NCI-H2107 treated with DMSO at 0.1 percent for 48 hours (cell line): ENCODE measurements around the gene PKP2.

Source experiments
- DNase-seq: peaks from one replicate; lab custom pipeline; 2025; ENCODE audit not compliant: unreplicated experiment; lab: John Stamatoyannopoulos, UW

Gene PKP2

GRCh38 chr12:32896432-32897280, at the start of gene PKP2:
PKP2 (minus strand) TSS chr12:32896777; CDS start chr12:32896731, 46 bp downstream.
- no peak for DNase-seq

GRCh38 chr12:32944195-32944594, 47.6 kb upstream of the PKP2 start:
- no peak for DNase-seq

GRCh38 chr12:32939801-32940200, 43.2 kb upstream of the PKP2 start:
- no peak for DNase-seq

- no peak for DNase-seq
Observed at GRCh38 chr12:32926963-32927362, 30.4 kb upstream of the PKP2 start.

- DNase-seq: no peak
Observed at GRCh38 chr12:32926356-32926755, 29.8 kb upstream of the PKP2 start.

DNA sequence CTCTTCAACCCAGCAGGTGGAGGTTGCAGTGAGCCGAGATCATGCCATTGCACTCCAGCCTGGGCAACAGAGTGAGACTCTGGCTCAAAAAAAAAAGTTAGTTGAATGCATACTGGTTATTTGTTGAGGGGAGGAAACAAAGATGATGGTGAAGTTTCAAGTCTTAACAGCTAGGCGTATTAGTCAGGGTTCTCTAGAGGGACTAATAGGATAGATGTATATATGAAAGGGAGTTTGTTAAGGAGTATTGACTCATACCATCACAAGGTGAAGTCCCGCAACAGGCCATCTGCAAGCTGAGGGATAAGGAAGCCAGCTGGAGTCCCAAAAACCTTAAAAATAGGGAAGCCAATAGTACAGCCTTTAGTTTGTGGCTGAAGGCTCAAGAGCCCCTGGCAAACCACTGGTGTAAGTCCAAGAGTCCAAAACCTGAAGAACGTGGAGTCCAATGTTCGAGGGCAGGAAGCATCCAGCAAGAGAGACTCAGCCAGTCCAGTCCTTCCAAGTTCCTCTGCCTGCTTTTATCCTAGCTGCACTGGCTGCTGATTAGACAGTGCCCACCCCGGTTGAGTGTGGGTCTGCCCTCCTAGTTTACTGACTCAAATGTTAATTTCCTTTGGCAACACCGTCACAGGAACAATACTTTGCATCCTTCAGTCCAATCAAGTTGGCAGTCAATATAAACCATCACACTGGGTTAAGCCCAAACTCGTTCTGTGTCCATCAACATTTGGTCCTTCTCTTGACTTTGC, 26.1 kb upstream of the PKP2 start:
- DNase-seq: no peak

GRCh38 chr12:32921397-32921796, 24.8 kb upstream of the PKP2 start:
- no peak for DNase-seq

GRCh38 chr12:32920506-32921085, 24.0 kb upstream of the PKP2 start:
- no peak for DNase-seq

DNA sequence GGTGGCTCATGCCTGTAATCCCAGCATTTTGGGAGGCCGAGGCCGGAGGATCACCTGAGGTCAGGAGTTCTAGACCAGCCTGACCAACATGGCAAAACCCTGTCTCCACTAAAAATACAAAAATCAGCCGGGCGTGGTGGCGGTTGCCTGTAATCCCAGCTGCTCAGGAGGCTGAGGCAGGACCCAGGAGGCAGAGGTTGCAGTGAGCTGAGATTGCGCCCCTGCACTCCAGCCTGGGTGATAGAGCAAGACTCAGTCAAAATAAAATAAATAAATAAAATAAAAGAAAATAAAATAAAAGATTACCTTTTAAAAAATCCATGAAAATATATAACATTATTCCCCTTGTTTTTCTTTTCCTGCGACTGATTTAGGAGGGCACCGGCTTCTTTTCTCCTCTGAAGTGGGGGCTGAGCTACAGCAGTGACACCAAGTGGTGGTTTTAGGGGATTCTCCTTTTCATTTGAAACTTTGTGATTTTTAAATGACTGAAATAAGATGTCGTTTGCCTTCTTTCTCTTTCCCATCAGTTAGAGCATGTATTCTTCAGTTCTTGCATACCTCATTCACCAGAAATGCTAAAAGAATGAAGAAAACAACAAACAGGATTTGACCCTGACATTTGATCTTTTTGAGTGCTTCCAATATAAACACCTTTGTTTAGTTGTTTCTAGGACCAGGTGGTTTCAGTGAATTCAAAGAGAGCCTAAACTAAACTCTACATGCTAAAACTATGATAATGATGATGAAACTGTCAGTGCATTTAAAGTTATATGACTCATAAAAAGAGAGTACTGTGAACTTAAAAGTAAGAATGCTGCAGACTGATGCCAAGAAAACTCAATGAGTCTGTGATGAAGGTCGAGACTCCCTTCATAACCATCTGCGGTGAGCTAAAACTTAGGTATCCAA, 22.6 kb upstream of the PKP2 start:
- peak; percentile 56 for DNase-seq

GRCh38 chr12:32917094-32917611, 20.6 kb upstream of the PKP2 start:
- no peak for DNase-seq

DNA sequence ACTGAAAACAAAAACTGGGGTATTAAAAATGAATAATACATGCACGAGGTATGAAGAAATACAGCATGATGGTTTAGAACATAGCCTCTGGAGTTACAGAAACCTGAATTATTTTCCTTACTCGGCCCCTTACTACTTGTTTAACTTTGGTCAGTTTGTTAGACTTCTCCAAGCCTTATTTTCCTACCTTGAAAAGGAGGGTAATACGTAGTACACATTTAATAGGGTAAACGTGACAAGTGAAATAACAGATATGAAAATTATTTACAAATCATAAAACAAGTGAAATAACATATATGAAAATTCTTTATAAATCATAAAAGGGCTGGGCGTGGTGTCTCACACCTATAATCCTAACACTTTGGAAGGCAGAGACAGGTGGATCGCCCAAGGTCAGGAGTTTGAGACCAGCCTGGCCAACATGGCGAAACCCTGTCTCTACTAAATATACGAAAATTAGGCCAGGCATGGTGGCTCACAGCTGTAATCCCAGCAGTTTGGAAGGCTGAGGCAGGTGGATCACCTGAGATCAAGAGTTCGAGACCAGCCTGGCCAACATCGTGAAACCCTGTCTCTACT, 11.4 kb upstream of the PKP2 start:
- DNase-seq: no peak

- no peak for DNase-seq
Observed at GRCh38 chr12:32907166-32907565, 10.6 kb upstream of the PKP2 start.

- DNase-seq: no peak
Observed at GRCh38 chr12:32906399-32907165, 10.0 kb upstream of the PKP2 start.

DNA sequence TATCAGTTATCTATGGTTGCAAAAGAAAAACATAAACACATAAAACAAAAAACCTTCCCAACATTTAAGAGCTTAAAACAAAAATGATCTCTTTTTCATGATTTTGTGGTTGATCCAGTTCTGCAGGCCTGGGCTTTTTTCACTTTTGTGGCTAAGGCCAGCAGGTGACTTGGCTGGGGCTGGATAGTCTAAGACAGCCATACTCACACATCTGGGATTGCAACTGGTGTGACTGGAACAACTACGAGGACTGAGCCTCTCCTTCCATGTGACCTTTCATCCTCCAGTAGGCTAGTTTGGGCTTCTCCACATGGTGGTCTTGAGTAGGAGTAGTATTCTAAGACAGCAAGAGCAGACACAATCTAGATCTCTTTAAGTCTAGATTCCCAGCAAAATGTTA, 7.2 kb upstream of the PKP2 start:
- DNase-seq: no peak

- DNase-seq: no peak
Observed at GRCh38 chr12:32903318-32903717, 6.7 kb upstream of the PKP2 start.

DNA sequence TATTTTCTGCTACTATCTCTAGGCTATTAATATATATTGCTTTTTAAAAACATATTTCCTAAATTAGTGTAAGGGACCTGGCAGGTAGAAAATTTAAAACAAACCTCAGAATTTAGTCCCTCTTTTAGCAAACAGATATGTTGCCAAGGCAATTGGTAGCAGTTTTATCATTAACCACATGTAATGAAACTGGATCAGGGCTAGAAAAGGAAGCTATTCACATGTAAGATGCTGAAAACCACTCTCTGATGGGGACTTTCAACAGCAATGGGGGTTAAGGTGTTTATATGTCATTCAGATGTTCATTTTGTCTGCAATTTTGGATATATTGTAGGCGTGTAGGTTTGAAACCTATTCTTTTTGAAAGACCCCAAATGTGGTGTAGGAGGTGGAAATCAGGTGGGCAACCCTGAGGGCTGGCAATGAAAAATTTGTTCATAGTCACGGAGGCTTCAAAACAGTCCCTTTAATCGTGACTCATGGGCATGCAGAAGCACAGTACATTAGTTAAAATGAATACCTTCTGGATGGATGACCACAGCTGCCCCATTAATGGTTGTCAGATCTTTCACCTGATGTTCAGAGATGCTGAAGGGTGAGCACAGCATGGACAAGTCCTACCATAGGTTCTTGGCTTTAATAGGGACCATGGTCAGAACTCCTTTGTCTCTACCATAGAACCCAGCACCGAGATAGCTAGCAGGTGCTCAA, 5.9 kb upstream of the PKP2 start:
- DNase-seq: no peak

DNA sequence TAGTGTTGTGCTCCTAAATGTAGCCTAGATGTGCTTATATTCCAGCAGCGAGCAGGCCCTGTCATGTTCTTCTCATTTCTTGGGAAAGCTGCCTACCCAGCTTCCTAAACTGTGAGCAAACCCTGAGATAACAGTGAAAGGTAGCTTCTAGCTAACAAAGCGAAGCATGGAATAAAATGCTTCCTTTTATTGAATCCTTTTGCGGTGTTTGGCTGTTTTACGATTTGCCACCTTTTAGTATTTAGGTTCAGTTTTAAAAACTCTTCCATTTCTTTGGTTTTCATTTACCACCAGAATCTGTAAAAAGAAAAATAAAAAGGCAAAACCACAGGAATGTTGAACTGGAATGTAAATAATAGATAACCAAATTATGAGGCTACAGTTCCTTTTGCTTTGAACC, 5.0 kb upstream of the PKP2 start:
- no peak for DNase-seq

- DNase-seq: no peak
Observed at GRCh38 chr12:32897687-32898573, 1.4 kb upstream of the PKP2 start.
